Colon (tissue), 2 donors: ENCODE measurements around the gene VIPAS39.

Experiments used
- FAIRE-seq: peaks from 2 replicates; lab custom pipeline; 2012; peaks lifted over from hg19 to GRCh38; lab: Jason Lieb, UNC
- donor health status: control.
- donor health status: control.

VIPAS39 gene

GRCh38 chr14:77406086-77406485, 51.3 kb downstream of the VIPAS39 start:
- FAIRE-seq = no peak

DNA sequence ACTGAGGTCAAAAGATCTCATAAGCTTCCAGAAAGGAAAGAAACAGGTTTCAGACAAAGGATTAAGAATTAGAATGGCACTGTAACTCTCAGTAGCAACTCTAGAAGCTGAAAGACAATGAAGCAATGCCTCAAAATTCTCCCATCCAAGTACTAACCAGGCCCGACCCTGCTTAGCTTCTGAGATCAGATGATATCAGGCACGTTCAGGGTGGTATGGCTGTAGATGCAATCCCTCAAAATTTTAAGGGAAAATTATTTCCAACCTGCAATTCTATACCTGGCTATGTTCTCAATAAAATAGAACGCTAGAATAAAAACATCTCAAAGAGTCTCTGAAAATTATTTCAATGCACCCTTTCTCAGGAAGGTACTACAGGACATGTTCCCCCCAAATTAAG, 53.6 kb downstream of the VIPAS39 start:
- no peak for FAIRE-seq

GRCh38 chr14:77400216-77400615, 57.2 kb downstream of the VIPAS39 start:
- FAIRE-seq = no peak

- no peak for FAIRE-seq
Measured at GRCh38 chr14:77390188-77390587, 67.2 kb downstream of the VIPAS39 start.

GRCh38 chr14:77378701-77379100, 78.7 kb downstream of the VIPAS39 start:
- FAIRE-seq = no peak

DNA sequence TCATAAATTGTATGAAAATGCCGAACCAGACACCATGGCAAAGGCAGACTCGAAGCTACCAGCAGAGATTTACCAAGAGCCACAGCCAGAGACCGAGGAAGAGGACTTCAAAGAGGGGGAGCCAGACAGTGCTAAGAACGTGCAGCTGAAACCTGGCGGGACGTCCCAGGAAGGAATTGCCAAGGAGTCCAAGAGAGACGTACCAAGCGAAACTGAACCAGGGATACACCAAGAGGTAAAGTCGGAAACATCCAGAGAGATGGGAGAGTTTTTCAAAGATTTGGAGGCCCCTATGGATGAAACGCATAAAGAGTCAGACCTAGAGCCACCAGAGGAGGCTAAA, 79.9 kb downstream of the VIPAS39 start:
- FAIRE-seq = no peak

DNA sequence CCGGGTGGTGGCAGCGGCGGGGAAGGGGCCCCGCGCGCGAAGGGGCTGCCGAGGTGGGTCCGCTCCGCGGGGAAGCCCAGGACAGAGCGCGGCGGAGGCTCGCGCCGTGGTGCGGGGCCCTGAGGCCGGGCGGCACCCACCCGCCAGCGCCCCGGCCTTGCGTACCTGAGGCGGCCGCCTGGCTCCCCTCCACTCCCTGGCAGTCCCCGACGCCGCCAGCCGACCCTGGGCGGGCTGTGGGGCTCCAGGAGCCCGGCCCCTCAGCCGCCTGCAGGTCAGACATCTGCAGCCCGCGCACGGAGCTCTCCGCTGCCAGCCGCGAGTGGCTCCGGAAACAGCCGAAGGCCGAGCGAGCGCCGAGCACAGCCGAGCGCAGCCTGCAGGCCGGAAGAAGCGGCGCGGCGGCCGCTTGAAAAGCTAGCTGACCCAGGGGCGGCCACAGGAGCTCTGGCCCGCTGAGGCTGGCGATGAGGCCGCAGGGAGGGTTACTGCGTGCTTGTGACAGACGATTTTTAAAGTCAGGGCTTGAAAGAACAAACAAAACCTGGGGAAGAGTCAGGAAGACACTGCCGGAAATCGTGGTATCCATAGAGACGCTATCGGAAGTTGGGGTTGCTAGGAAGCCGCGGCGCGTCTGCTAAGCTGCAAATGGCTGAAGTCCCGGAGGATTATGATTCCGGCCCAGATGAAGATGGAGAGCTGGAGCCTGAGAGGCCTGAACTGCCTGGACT, 80.5 kb downstream of the VIPAS39 start, which contains the start of the genes SAMD15 and TMED8:
Gene SAMD15 (plus strand): TSS at position 609 of the 731 bp plus-strand sequence. CDS start 40 bp downstream, at position 649.
Gene TMED8 (minus strand): TSS at position 324 of the 731 bp plus-strand sequence. CDS start 41 bp downstream, at position 283.
- no peak for FAIRE-seq
